Spinal cord (tissue), 10 donors: ENCODE results near the gene SNPH. TPM values are rescaled to one million over a fixed set of nuclear protein-coding genes. Genes with fewer than 3 reads are reported as not detected.

ENCODE experiments used
- DNase-seq, 6 donors: peaks; one replicate each; pipeline versions ENCODE4 v3.0.0 to v3.0.0-alpha.2; 2013 to 2015; ENCODE audit warnings: low spot score in 6 of 6, low read depth in 4 of 6
- H3K27ac ChIP-seq: one replicate; pipeline ENCODE4 v1.5.1; 2013; ENCODE audit warnings: low read depth, low read length, control low read depth
- H3K27me3 ChIP-seq: one replicate; pipeline ENCODE4 v1.6.1; 2013; ENCODE audit warnings: low read length; ENCODE audit not compliant: control insufficient read depth, insufficient read depth
- H3K36me3 ChIP-seq: one replicate; pipeline ENCODE4 v1.6.1; 2013; ENCODE audit warnings: low read length; ENCODE audit not compliant: control insufficient read depth, insufficient read depth
- H3K4me1 ChIP-seq: one replicate; pipeline ENCODE4 v1.6.1; 2013; ENCODE audit warnings: low read length; ENCODE audit not compliant: control insufficient read depth, insufficient read depth
- H3K4me3 ChIP-seq: one replicate; pipeline ENCODE4 v1.5.1; 2013; ENCODE audit warnings: low read depth, low read length, control low read depth
- H3K9me3 ChIP-seq: one replicate; pipeline ENCODE4 v1.6.1; 2013; ENCODE audit warnings: low read length; ENCODE audit not compliant: control insufficient read depth, insufficient read depth
- WGBS: methylation state at CpG from one replicate; pipeline ENCODE4 v1.1.5; 2013; ENCODE audit warnings: missing lambda C conversion rate; ENCODE audit not compliant: insufficient coverage; 5-methylcytosine and 5-hydroxymethylcytosine counted together
- polyA plus RNA-seq, 2 donors: library from polyadenylated mRNA; unstranded; fragments of 120-200 nt; gene quantifications; one replicate each; pipeline ENCODE4 v1.2.1, GENCODE V29; 2013; ENCODE audit not compliant: insufficient read length in 2 of 2
- total RNA-seq, 2 donors: library from RNA; depleted of rRNA in 1 of 2; stranded (reverse); fragments of 120-200 nt in 1 of 2; fragments of >200 nt in 1 of 2; gene quantifications; one replicate each; pipeline versions ENCODE4 v1.2.3 to v1.2.4, GENCODE V29; 2013 to 2014
- donor health status: healthy.

The SNPH gene
- total and polyA plus RNA-seq, 4 donors = 12.2 to 46.7 (median 33.9) TPM

DNA sequence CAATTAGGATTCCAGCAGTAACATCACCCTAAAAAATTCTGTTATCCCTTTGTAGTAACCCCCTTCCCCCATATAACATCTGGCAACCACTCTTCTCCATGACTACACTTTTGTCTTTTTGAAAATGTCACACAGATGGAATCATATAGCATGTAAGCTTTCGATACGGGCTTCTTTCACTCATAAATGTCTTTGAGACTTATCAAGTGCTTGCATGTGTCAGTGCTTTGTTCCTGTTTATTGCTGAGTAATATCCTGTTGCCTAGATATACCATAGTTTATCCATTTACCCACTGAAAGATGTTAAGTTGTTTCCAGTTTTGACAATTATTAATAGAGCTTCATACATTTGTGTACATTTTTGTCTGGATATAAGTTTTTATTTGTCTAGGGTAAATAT lies 10.4 kb upstream of the SNPH start:
- H3K36me3 ChIP-seq = no peaks in the 10 kb centered on the region
- WGBS = no CpG with 5 or more reads among the region's 2 CpGs
- no peak for DNase-seq
- no peak overlapping the region for H3K4me3 ChIP-seq
- H3K9me3 ChIP-seq = no peaks in the 10 kb centered on the region
- H3K27ac ChIP-seq = no peak overlapping the region
- no peaks in the 10 kb centered on the region for H3K27me3 ChIP-seq
- no peaks in the 10 kb centered on the region for H3K4me1 ChIP-seq

DNA sequence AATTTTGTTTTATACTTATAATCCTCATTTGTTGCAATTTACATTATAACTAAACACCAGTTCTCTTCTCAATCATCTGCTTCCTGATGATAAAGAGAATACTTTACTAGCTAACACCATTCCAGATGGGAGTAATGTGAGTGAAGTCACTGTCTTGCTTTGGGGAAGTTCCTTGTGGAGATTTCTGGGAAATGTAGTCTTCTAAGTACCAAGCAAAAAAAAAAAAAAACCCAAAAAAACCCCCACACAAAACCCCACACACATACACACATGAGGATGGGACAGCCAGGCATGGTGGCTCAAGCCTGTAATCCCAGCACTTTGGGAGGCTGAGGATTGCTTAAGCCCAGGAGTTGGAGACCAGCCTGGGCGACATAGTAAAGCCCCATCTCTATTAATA lies 2.2 kb upstream of the SNPH start:
- DNase-seq = no peak
- no peak overlapping the region for H3K27ac ChIP-seq
- WGBS = no CpG with 5 or more reads among the region's 1 CpG

DNA sequence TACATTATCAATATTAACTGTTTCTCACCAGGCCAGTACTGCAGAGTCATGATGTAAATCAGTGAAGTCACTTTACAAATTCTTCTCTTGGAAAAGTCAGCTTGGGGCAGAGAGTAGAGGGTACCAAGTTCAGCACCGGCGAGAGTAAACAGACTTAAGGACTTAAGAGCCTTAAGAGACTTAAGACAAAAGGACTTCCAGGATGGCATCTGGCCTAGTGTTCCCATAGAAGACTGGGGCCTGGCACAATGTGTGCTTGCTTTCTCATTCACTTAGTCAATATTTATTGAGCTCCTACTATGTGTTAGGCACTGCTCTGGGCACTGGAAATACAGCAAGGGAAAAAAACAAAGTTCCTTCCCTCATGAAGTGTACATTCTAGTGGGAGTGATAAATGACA lies 1.4 kb upstream of the SNPH start:
- Histone ChIP-seq H3K4me3 (no peak overlapping the region), H3K4me1 (peaks cover 19% of the 10 kb centered on the region), H3K27me3 (no peaks in the 10 kb centered on the region), H3K27ac (no peak overlapping the region), H3K36me3 (no peaks in the 10 kb centered on the region), H3K9me3 (peaks cover 1% of the 10 kb centered on the region)
- WGBS = no CpG with 5 or more reads among the region's 2 CpGs
- no peak for DNase-seq

More for the DNA sequence above, 2.2 kb upstream of the SNPH start:
- H3K27me3 ChIP-seq = no peaks in the 10 kb centered on the region
- H3K9me3 ChIP-seq = peaks cover 1% of the 10 kb centered on the region
- H3K4me1 ChIP-seq = peaks cover 19% of the 10 kb centered on the region
- H3K36me3 ChIP-seq = no peaks in the 10 kb centered on the region
- no peak overlapping the region for H3K4me3 ChIP-seq

DNA sequence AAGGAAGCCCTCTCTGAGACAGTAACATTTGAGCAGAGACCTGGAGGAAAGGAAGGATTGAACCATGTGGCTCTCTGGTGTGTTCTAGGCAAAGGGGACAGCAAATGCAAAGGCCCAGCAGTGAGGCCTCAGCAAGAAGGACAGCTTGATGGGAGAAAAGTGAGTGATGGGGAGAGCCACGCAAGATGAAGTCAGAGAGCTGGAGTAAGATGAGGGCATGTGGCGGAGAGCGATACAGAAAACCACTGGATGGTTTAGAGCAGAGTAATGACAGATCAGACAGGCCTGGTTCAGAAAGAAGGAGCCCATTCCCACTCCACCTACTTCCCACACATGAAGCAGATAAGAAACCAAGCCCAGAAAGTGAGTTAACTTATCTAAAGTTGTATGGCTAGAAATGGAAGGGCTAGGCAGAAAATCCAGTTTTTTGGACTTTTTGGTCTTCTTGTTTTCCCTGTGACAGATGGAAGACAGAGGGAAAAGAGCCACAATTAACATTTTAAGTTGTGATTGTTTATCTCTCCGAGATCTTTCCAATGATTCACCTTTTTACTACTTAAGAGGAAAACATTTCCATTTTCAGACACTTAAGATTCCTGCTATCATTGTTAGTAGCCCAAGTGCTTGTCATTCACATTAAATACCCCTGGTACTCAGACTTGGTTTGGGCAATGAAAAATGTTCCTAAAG lies 723 bp upstream of the SNPH start:
- 82% methylated on average over 1 of the region's 4 CpGs for WGBS
- H3K27ac ChIP-seq = no peak overlapping the region
- H3K4me3 ChIP-seq = peak overlapping the region; percentile 55

DNA sequence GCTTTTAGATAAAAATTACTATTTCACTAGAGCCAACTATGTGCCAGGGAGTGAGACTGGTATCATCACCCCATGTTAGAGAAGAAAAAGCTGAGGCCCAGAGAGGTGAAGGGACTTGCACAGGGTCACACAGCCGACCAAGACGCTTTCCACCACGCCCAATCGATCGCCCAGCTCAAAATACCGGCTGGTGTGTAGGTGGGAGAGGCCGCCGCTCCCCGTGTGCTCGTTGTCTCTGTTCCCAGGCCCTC lies 253 bp upstream of the SNPH start:
- WGBS = 0% methylated on average over 5 of the region's 10 CpGs
- Histone ChIP-seq H3K27me3 (no peaks in the 10 kb centered on the region), H3K9me3 (peaks cover 1% of the 10 kb centered on the region), H3K4me3 (peak overlapping the region; percentile 55), H3K36me3 (peaks cover 3% of the 10 kb centered on the region), H3K27ac (peak overlapping the region; percentile 8), H3K4me1 (peaks cover 21% of the 10 kb centered on the region)
- DNase-seq = no peak

More for the DNA sequence above, 723 bp upstream of the SNPH start:
- Histone ChIP-seq H3K27me3 (no peaks in the 10 kb centered on the region), H3K4me1 (peaks cover 19% of the 10 kb centered on the region), H3K9me3 (peaks cover 1% of the 10 kb centered on the region), H3K36me3 (no peaks in the 10 kb centered on the region)
- DNase-seq = no peak

DNA sequence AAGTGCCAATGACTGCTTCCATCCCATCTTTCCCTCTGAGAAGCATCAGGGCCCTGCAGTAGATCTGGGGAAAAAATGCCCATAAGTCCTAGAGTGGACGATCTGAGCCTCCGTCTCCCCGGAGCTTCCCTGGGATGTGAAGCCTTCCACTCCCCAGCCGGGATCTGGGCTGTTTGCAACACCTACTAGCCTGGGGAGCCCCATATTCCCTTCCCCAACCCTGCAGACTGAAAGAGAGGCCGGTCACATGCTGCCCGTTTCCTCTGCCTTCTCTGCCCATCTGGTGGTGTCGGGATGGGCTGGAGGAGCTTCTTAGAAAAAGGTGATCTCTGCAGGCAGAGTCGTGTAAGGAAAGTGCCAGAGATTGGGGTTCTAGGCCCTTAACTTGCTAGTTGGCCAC lies 1.1 kb downstream of the SNPH start:
- peaks cover 1% of the 10 kb centered on the region for H3K9me3 ChIP-seq
- H3K27me3 ChIP-seq = no peaks in the 10 kb centered on the region
- H3K36me3 ChIP-seq = peaks cover 6% of the 10 kb centered on the region
- DNase-seq = no peak
- no peak overlapping the region for H3K27ac ChIP-seq
- H3K4me3 ChIP-seq = peak overlapping the region; percentile 55
- H3K4me1 ChIP-seq = peaks cover 24% of the 10 kb centered on the region
- WGBS = 21% methylated on average over 6 of the region's 8 CpGs

DNA sequence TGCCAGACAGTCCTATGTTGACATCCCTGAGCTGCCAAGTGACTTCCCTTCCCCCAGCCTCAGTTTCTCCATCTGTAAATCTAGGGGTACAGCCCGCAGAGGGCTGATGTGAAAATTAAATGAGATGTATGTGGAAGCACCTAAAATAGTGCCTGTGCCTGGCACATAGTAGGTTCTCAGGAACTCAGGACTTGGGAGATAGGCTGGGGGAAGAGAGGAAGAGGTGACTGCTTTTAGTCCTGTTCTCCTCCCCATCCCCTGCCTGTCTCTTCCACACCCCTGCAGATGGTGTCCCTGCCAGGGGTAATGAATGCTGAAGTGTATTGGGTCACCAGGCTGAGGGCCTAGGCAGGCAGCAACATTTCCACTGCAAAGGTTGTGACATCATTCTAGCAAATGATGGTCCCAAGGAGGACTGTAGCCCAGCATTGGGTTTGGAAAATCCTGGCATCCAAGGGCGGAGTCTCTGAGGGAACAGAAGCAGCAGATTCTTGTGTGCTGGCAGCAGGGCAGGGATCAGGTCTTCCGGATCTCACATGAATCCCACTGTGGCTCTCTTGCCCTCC lies 1.8 kb downstream of the SNPH start:
- Histone ChIP-seq H3K4me3 (no peak overlapping the region), H3K27me3 (no peaks in the 10 kb centered on the region), H3K9me3 (no peaks in the 10 kb centered on the region), H3K27ac (no peak overlapping the region), H3K36me3 (peaks cover 8% of the 10 kb centered on the region), H3K4me1 (peaks cover 30% of the 10 kb centered on the region)
- 92% methylated on average over 2 of the region's 3 CpGs for WGBS
- DNase-seq = no peak

DNA sequence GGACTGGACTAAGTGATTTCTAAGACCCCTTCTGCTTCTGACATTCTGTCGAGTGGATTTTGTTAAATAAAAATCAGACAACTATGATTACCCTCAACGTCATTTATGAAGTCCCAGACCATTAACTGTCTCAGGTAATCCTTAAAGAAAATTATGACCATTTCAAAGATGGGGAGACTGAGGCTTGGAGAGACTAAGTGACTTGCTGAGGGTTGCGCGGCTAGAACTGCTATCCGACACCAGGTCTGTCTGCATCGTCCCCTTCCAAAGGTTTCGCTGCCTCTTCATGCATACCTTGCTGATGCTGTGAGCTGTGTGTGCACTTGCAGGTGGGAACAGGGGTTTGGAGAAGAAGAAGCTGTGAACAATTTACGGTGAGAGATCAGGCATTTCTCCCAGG lies 3.1 kb downstream of the SNPH start:
- H3K4me3 ChIP-seq = no peak overlapping the region
- no peak for DNase-seq
- H3K27ac ChIP-seq = no peak overlapping the region
- H3K9me3 ChIP-seq = no peaks in the 10 kb centered on the region
- H3K4me1 ChIP-seq = peaks cover 36% of the 10 kb centered on the region
- WGBS = 92% methylated on average over 6 of the region's 8 CpGs
- H3K27me3 ChIP-seq = no peaks in the 10 kb centered on the region
- peaks cover 9% of the 10 kb centered on the region for H3K36me3 ChIP-seq

DNA sequence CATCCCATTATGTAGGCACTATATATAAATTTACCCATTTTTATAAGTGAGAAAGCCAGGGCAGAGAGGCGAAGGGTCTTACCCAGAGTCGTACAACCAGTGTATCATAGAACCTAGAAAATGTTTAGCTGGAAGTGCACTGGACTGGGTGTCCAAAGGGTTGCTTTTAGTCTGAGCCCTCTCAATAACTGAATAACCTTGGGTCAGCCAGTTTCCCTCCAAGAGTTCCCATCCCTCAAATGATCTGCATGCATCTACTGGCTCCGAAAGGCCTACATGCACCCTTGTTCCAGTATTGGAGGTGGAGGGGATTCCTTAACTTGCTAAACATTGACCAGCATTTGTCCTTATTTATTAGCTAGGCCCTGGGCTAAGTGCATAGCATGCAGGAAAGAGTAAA lies 3.8 kb downstream of the SNPH start:
- Histone ChIP-seq H3K9me3 (no peaks in the 10 kb centered on the region), H3K4me1 (peaks cover 42% of the 10 kb centered on the region), H3K36me3 (peaks cover 9% of the 10 kb centered on the region), H3K27ac (no peak overlapping the region), H3K4me3 (no peak overlapping the region), H3K27me3 (no peaks in the 10 kb centered on the region)
- no peak for DNase-seq
- WGBS = 100% methylated on average over 2 of the region's 3 CpGs

DNA sequence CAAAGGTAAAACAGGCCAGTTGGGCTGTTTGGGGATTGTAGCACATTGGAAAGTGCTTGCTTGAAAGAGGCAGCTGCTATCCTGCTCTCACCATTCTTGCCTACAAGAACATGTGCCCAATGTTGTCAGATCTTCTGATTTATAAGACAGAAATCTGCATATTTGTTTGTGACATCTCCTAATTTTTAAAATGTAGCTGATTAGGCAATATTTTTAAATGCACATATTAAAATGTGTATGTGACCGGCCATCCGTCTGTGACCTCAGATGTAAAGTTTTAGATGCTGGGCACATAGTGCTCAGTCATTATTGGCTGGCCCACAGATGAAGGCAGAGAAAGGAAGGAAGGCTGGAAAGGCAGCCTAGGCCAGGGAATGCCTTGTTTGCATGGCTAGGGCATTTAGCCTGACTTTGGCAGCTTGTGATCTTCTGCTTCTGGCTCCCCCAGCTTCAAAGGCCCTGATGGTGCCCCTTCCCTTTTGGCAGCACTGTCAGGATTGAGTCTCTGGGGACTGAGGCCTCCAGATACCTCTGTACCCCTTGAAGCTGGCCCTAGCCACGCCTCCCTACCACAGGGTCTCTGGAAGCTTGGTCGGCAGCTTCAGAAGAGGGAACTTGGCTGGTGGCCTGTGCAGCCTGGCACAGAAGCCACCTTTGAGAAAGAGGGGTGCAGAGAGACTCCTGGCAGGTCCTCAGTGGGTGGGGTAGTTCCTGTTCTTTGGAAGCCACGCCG lies 6.4 kb downstream of the SNPH start:
- no peak overlapping the region for H3K27ac ChIP-seq
- peaks cover 16% of the 10 kb centered on the region for H3K36me3 ChIP-seq
- peak in 1 of 6 donors; percentile 54 for DNase-seq
- H3K4me1 ChIP-seq = peaks cover 41% of the 10 kb centered on the region
- H3K27me3 ChIP-seq = no peaks in the 10 kb centered on the region
- H3K9me3 ChIP-seq = no peaks in the 10 kb centered on the region
- no peak overlapping the region for H3K4me3 ChIP-seq
- 45% methylated on average over 5 of the region's 6 CpGs for WGBS
